Measurements from ENCODE around the gene CSNK1A1.

Gene CSNK1A1

GRCh38 chr5:149481485-149481884, 69.8 kb downstream of the CSNK1A1 start:
- no peak for DNase-seq (ENCODE audit: low read depth, low spot score)
- CTCF ChIA-PET: interaction anchor here (0.8 to 1.3 kb wide), 4 partner anchors 10 to 113 kb away, joined by 3 to 4 read pairs (median 3); no protein-coding TSS in a partner anchor
- H3K4me3 ChIP-seq (ENCODE audit: low read depth, low read length): no peak overlapping the region
- no peak for TF ChIP-seq CTCF (IDR thresholded peaks at IDR 0.05; ENCODE audit: insufficient read depth, low read length, missing control alignments)
- POLR2A ChIA-PET: no interaction called here

GRCh38 chr5:149478761-149479160, 72.5 kb downstream of the CSNK1A1 start:
- CTCF ChIA-PET: no interaction called here
- DNase-seq (ENCODE audit: low read depth, low spot score): no peak
- H3K4me3 ChIP-seq (ENCODE audit: low read depth, low read length): no peak overlapping the region
- POLR2A ChIA-PET: no interaction called here
- no peak for TF ChIP-seq CTCF (IDR thresholded peaks at IDR 0.05; ENCODE audit: insufficient read depth, low read length, missing control alignments)

GRCh38 chr5:149475777-149476176, 75.5 kb downstream of the CSNK1A1 start:
- POLR2A ChIA-PET: interaction anchor here (3.1 kb wide), 1 partner anchor 10 kb away, joined by 10 read pairs; no protein-coding TSS in a partner anchor
- CTCF ChIA-PET: interaction anchor here (0.6 to 1.2 kb wide), 3 partner anchors 22 to 94 kb away, joined by 3 read pairs; no protein-coding TSS in a partner anchor
- TF ChIP-seq CTCF (IDR thresholded peaks at IDR 0.05; ENCODE audit: insufficient read depth, low read length, missing control alignments): no peak
- DNase-seq (ENCODE audit: low read depth, low spot score): no peak
- H3K4me3 ChIP-seq (ENCODE audit: low read depth, low read length): no peak overlapping the region

GRCh38 chr5:149474198-149474597, 77.0 kb downstream of the CSNK1A1 start:
- TF ChIP-seq CTCF (IDR thresholded peaks at IDR 0.05; ENCODE audit: insufficient read depth, low read length, missing control alignments): no peak
- no peak overlapping the region for H3K4me3 ChIP-seq (ENCODE audit: low read depth, low read length)
- no peak for DNase-seq (ENCODE audit: low read depth, low spot score)
- CTCF ChIA-PET: interaction anchor here (0.7 to 1.1 kb wide), 3 partner anchors 8 to 90 kb away, joined by 3 read pairs; no protein-coding TSS in a partner anchor
- POLR2A ChIA-PET: interaction anchor here (3.1 kb wide), 1 partner anchor 11 kb away, joined by 10 read pairs; no protein-coding TSS in a partner anchor

- POLR2A ChIA-PET: interaction anchor here (1.1 kb wide), 1 partner anchor 12 kb away, joined by 3 read pairs; no protein-coding TSS in a partner anchor
- CTCF ChIA-PET: no interaction called here
- H3K4me3 ChIP-seq (ENCODE audit: low read depth, low read length): no peak overlapping the region
- TF ChIP-seq CTCF (IDR thresholded peaks at IDR 0.05; ENCODE audit: insufficient read depth, low read length, missing control alignments): no peak
- DNase-seq (ENCODE audit: low read depth, low spot score): no peak
These were observed 77.8 kb downstream of the CSNK1A1 start for GRCh38 chr5:149473441-149473840.

GRCh38 chr5:149472399-149472798, 78.8 kb downstream of the CSNK1A1 start:
- CTCF ChIA-PET: interaction anchor here (1.0 kb wide), 1 partner anchor 12 kb away, joined by 3 read pairs; no protein-coding TSS in a partner anchor
- no peak for DNase-seq (ENCODE audit: low read depth, low spot score)
- POLR2A ChIA-PET: interaction anchor here (1.1 kb wide), 1 partner anchor 13 kb away, joined by 3 read pairs; no protein-coding TSS in a partner anchor
- H3K4me3 ChIP-seq (ENCODE audit: low read depth, low read length): no peak overlapping the region
- TF ChIP-seq CTCF (IDR thresholded peaks at IDR 0.05; ENCODE audit: insufficient read depth, low read length, missing control alignments): no peak

Data from AG04449 (cell line).